ENCODE data around the gene FBXO3. TPM values are rescaled to one million over a fixed set of nuclear protein-coding genes. Genes with fewer than 3 reads are reported as not detected.

The FBXO3 gene
- total and polyA plus RNA-seq, 2 experiments from 2014 or later, result 12.5 to 28.4 TPM

DNA sequence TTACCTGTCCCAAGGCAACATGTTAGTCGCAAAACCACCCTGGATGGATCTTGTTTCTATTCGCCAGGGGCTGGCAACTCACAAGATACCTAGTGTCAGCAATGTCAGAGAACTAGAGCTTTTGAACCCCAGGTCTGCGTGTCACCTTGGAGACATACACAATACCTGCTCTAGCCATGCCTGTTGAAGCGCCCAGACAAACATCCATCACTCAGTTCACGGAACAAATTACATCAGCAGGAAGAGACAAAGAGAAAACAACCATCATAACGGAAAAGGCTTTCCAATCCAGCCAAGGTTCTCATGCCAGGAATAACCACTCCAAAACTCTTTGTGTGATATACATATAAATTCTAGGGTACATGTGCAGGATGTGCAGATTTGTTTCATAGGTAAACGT, 40.3 kb downstream of the FBXO3 start:
- Histone ChIP-seq H3K9me2 (ENCODE audit: insufficient read depth) (no peaks in the 10 kb centered on the region), H3K4me2 (no peak overlapping the region), H3K4me3 (no peak overlapping the region), H3F3A (replicated peaks; ENCODE audit: low read depth) (no peaks in the 10 kb centered on the region; the same call in 1 of the 2 replicates), H4K20me1 (replicated peaks; ENCODE audit: insufficient read depth) (peaks cover 26% of the 10 kb centered on the region), H3K4me1 (ENCODE audit: insufficient read depth) (peaks cover 21% of the 10 kb centered on the region), H3K27me3 (ENCODE audit: insufficient read depth) (peaks cover 15% of the 10 kb centered on the region), H3K79me2 (replicated peaks; ENCODE audit: insufficient read depth) (peaks cover 67% of the 10 kb centered on the region), H3K27ac (ENCODE audit: low read depth) (no peak overlapping the region), H3K36me3 (ENCODE audit: insufficient read depth) (no peaks in the 10 kb centered on the region), H2AFZ (no peak overlapping the region)
- TF ChIP-seq, protein P1, sequence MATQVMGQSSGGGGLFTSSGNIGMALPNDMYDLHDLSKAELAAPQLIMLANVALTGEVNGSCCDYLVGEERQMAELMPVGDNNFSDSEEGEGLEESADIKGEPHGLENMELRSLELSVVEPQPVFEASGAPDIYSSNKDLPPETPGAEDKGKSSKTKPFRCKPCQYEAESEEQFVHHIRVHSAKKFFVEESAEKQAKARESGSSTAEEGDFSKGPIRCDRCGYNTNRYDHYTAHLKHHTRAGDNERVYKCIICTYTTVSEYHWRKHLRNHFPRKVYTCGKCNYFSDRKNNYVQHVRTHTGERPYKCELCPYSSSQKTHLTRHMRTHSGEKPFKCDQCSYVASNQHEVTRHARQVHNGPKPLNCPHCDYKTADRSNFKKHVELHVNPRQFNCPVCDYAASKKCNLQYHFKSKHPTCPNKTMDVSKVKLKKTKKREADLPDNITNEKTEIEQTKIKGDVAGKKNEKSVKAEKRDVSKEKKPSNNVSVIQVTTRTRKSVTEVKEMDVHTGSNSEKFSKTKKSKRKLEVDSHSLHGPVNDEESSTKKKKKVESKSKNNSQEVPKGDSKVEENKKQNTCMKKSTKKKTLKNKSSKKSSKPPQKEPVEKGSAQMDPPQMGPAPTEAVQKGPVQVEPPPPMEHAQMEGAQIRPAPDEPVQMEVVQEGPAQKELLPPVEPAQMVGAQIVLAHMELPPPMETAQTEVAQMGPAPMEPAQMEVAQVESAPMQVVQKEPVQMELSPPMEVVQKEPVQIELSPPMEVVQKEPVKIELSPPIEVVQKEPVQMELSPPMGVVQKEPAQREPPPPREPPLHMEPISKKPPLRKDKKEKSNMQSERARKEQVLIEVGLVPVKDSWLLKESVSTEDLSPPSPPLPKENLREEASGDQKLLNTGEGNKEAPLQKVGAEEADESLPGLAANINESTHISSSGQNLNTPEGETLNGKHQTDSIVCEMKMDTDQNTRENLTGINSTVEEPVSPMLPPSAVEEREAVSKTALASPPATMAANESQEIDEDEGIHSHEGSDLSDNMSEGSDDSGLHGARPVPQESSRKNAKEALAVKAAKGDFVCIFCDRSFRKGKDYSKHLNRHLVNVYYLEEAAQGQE (IDR thresholded peaks at IDR 0.05; ENCODE audit: unreplicated experiment), result no peak
- no peak for TF ChIP-seq NANOG (IDR thresholded peaks at IDR 0.05; ENCODE audit: borderline replicate concordance)
- TF ChIP-seq, protein P2, sequence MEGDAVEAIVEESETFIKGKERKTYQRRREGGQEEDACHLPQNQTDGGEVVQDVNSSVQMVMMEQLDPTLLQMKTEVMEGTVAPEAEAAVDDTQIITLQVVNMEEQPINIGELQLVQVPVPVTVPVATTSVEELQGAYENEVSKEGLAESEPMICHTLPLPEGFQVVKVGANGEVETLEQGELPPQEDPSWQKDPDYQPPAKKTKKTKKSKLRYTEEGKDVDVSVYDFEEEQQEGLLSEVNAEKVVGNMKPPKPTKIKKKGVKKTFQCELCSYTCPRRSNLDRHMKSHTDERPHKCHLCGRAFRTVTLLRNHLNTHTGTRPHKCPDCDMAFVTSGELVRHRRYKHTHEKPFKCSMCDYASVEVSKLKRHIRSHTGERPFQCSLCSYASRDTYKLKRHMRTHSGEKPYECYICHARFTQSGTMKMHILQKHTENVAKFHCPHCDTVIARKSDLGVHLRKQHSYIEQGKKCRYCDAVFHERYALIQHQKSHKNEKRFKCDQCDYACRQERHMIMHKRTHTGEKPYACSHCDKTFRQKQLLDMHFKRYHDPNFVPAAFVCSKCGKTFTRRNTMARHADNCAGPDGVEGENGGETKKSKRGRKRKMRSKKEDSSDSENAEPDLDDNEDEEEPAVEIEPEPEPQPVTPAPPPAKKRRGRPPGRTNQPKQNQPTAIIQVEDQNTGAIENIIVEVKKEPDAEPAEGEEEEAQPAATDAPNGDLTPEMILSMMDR (conservative IDR thresholded peaks at IDR 0.05; ENCODE audit: low read depth in 2 of 2), result no peak
- no peak for TF ChIP-seq STAT1 (IDR thresholded peaks at IDR 0.05; ENCODE audit: unreplicated experiment)
- TF ChIP-seq, protein P3, sequence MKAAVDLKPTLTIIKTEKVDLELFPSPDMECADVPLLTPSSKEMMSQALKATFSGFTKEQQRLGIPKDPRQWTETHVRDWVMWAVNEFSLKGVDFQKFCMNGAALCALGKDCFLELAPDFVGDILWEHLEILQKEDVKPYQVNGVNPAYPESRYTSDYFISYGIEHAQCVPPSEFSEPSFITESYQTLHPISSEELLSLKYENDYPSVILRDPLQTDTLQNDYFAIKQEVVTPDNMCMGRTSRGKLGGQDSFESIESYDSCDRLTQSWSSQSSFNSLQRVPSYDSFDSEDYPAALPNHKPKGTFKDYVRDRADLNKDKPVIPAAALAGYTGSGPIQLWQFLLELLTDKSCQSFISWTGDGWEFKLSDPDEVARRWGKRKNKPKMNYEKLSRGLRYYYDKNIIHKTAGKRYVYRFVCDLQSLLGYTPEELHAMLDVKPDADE (IDR thresholded peaks at IDR 0.05), result no peak
- TF ChIP-seq ZNF114 (CRISPR knock-in tag; IDR thresholded peaks at IDR 0.05), result no peak
- no peak for TF ChIP-seq POLR2AphosphoS5 (IDR thresholded peaks at IDR 0.05; ENCODE audit: low read depth)
- no peak for TF ChIP-seq CREB1 (CRISPR knock-in tag; IDR thresholded peaks at IDR 0.05; ENCODE audit: low read depth)
- TF ChIP-seq EZH2phosphoT487 (IDR thresholded peaks at IDR 0.05; ENCODE audit: unreplicated experiment), result no peak
- H3K27ac Mint-ChIP-seq, result no peak overlapping the region
- peaks cover 14% of the 10 kb centered on the region for H3K27me3 Mint-ChIP-seq (ENCODE audit: insufficient read depth, low read depth, poor library complexity)
- H3K4me3 Mint-ChIP-seq, result peak overlapping the region; percentile 8; the same call in 1 of the 3 replicates
- H3K9me3 Mint-ChIP-seq, result no peaks in the 10 kb centered on the region
- peaks cover 3% of the 10 kb centered on the region; the same call in 1 of the 3 replicates for H3K36me3 Mint-ChIP-seq (ENCODE audit: low read depth)
- peaks cover 25% of the 10 kb centered on the region for H3K4me1 Mint-ChIP-seq
- ATAC-seq, result no peak
- no peak for DNase-seq (ENCODE audit: low spot score)
